Bronchial epithelial cell (primary cell): ENCODE measurements around the gene CDHR1. TPM values are rescaled to one million over a fixed set of nuclear protein-coding genes. Genes with fewer than 3 reads are reported as not detected.

Experiments
- DNase-seq: peaks from one replicate; pipeline ENCODE4 v3.0.0-alpha.2; 2010; ENCODE audit warnings: low read depth
- FAIRE-seq: peaks from 2 replicates; lab custom pipeline; 2011; peaks lifted over from hg19 to GRCh38; lab: Jason Lieb, UNC
- H3K27me3 ChIP-seq: 2 replicates; pipeline ENCODE4 v1.5.1; 2011; ENCODE audit warnings: low read length; ENCODE audit not compliant: control insufficient read depth, insufficient read depth
- H3K36me3 ChIP-seq: 2 replicates; pipeline ENCODE4 v1.5.1; 2011; ENCODE audit warnings: low read length; ENCODE audit not compliant: control insufficient read depth, insufficient read depth
- H3K4me3 ChIP-seq: 2 replicates; pipeline ENCODE4 v1.5.1; 2011; ENCODE audit warnings: mild to moderate bottlenecking, low read depth, low read length, control low read depth
- total RNA-seq: library from RNA; depleted of rRNA; stranded (reverse); fragments of >200 nt; gene quantifications from 2 replicates; pipeline ENCODE4 v1.2.1, GENCODE V29; 2014
- TF ChIP-seq, protein P1 (sequence below): IDR thresholded peaks from 2 replicates; pipeline ENCODE4 v1.5.1; 2011; ENCODE audit warnings: mild to moderate bottlenecking, moderate library complexity, low read length, control low read depth, inconsistent platforms; ENCODE audit not compliant: insufficient read depth, severe bottlenecking

Gene CDHR1
- total RNA-seq, 1 donor from 2014 or later, result 0.53 TPM

DNA sequence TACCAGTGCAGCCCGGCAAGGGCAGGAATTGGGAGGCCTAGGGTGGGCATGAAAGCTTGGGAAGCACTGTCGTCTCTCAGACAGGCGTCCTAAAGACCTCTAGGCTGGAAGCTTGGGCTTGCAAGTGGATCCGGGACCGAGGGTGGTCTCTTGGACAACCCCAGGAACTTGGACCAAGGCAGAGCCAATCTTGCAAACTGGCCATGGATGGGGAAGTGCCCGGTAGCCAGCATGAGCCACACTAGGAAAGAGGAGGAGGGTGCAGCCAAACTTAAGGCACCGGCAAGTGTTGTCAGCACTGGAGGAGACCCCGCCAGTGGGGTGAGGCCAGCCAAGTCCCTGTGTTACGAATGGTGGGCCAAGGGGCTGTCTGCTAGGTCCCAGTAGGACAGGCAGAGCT is 22.5 kb downstream of the CDHR1 start:
- TF ChIP-seq, protein P1, sequence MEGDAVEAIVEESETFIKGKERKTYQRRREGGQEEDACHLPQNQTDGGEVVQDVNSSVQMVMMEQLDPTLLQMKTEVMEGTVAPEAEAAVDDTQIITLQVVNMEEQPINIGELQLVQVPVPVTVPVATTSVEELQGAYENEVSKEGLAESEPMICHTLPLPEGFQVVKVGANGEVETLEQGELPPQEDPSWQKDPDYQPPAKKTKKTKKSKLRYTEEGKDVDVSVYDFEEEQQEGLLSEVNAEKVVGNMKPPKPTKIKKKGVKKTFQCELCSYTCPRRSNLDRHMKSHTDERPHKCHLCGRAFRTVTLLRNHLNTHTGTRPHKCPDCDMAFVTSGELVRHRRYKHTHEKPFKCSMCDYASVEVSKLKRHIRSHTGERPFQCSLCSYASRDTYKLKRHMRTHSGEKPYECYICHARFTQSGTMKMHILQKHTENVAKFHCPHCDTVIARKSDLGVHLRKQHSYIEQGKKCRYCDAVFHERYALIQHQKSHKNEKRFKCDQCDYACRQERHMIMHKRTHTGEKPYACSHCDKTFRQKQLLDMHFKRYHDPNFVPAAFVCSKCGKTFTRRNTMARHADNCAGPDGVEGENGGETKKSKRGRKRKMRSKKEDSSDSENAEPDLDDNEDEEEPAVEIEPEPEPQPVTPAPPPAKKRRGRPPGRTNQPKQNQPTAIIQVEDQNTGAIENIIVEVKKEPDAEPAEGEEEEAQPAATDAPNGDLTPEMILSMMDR, result no peak

DNA sequence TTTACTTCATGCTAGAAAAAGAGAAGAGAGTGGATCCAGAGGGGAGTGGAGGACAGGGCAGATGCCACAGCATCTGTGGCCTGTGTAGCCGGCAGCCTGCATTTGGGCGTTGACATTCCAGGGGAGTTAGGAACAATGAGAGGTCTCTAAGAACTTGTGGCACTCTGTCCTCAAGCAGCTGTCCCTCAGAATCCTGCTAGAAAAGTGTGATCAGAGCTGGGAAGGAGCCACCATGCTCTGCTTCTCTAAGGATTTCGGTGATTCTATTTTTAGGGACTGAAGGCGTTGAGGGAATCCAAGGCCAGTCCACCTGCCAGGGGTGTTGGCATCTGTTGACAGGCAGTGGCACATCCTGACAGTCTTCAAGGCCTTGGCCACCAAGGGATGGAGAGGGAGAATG is 23.4 kb downstream of the CDHR1 start:
- TF ChIP-seq, protein P1, result no peak
- H3K36me3 ChIP-seq, result no peaks in the 10 kb centered on the region
- no peaks in the 10 kb centered on the region for H3K27me3 ChIP-seq
- FAIRE-seq (no peak), DNase-seq (no peak)
- H3K4me3 ChIP-seq, result no peak overlapping the region

More for the DNA sequence above, 22.5 kb downstream of the CDHR1 start:
- no peak overlapping the region for H3K4me3 ChIP-seq
- no peak for DNase-seq
- H3K36me3 ChIP-seq, result no peaks in the 10 kb centered on the region
- no peak for FAIRE-seq
- H3K27me3 ChIP-seq, result no peaks in the 10 kb centered on the region

DNA sequence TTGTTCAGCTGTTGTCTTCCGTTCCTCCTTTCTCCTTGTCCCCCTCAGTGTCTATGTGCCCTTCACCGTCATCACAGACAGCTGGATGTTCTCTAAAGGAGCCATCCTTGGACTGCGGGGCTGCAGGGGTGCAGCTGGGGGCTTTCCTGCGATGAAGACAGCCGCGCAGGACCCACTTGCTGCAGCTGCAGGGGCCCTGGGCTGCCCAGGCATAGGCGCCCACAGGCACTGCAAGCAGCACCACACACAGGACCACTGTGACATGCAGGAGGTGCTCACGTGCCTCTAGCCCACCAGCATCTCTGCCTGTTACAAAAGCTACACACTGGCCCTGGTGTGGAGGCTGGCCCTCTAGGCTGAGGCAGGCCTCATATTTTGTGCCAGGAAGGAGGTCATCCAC is 27.6 kb downstream of the CDHR1 start:
- no peak overlapping the region for H3K4me3 ChIP-seq
- H3K36me3 ChIP-seq, result no peaks in the 10 kb centered on the region
- TF ChIP-seq, protein P1, result no peak

DNA sequence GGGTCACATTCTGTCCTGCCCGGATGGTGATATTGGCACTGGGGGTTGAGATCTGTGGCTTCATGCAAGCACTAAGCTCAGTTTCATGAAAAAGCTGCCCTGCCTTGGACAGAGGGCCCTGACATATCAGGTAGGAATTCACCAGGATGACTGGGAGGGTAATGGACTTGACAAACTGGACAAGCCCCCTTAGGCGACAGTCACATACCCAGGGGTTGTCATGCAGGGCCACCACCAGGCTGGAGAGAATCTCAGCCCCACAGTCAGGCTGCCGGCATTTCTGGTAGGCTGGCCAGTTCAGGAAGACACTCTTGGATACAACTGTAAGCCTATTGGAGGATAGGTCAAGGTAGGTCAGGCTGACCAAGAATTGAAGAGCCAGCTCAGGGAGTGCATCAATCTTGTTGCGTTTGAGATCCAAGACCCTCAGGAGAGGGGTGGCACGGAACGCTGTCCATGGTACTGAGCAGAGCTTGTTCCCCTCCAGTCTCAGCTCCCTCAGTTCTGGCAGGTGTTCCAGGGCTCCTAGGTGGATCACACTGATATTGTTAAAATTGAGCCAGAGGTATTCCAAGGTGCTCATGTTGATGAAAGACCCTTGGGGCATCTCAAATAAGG is 30.2 kb downstream of the CDHR1 start:
- TF ChIP-seq, protein P1, result no peak
- no peak overlapping the region for H3K4me3 ChIP-seq
- DNase-seq (no peak), FAIRE-seq (no peak)
- no peaks in the 10 kb centered on the region for H3K36me3 ChIP-seq
- H3K27me3 ChIP-seq, result no peaks in the 10 kb centered on the region

More for the DNA sequence above, 27.6 kb downstream of the CDHR1 start:
- H3K27me3 ChIP-seq, result no peaks in the 10 kb centered on the region
- DNase-seq (no peak), FAIRE-seq (no peak)

DNA sequence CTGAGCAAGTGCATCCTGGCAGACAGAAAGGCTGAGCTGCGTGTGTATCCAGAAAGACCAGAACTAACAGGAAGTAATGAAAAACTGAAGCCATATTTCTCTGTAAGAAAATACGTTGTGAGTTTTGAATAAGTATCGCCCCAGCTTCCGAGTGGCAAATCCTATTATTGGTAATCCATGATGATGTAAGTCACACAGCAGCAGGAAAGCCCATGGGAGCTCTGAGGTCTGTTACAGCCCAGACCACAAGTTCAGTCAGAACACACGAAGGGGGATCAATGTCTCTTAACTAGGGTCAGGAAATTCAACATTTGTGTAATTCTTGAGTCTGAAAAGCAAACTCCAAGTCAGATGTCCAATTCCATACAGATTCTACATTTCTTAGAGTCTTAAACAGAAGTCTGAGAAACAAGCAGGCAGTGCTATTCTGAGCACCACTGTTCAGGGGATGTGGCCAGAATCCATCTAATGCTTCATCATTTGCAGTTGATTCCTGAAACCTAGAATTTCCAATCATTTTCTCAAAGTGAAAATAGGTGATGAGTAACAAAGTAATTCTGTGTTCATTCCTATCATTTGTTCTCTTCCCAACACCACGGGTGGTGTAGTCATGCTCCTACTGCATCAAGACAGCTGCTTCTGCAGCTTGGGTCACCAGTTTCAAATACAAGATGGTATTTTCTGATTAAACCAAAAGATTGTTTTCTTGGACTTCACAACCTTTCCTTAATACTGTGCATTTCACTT is 31.3 kb downstream of the CDHR1 start, which contains the start of gene LRIT2:
LRIT2 (minus strand) TSS at position 118 of the 747 bp plus-strand sequence; CDS start at position 94, 24 bp downstream.
- H3K36me3 ChIP-seq, result no peaks in the 10 kb centered on the region
- no peak within 1 kb of the TSS for H3K4me3 ChIP-seq
- H3K27me3 ChIP-seq, result no peaks in the 10 kb centered on the region
- DNase-seq (no peak), FAIRE-seq (peak; percentile 80)
- TF ChIP-seq, protein P1, result no peak
